ENCODE measurements around the gene TUBB1.
A peak's percentile ranks its signal among the peaks of the same experiment; 100 is the strongest.

Gene TUBB1

GRCh38 chr20:59004763-59005522, 14.3 kb upstream of the TUBB1 start:
- no peak for TF ChIP-seq CTCF (IDR thresholded peaks at IDR 0.05)
- no peaks in the 10 kb centered on the region for H3K9me3 ChIP-seq (ENCODE audit: control insufficient read depth, low read length)
- H3K79me2 ChIP-seq, result peaks cover 12% of the 10 kb centered on the region
- peak overlapping the region; percentile 88 for H3K4me3 ChIP-seq (ENCODE audit: low read depth, low read length)
- H3K27ac ChIP-seq, result no peak overlapping the region
- H3K4me2 ChIP-seq (ENCODE audit: low read length), result peak overlapping the region; percentile 99
- peaks cover 17% of the 10 kb centered on the region for H3K4me1 ChIP-seq
- H3K27me3 ChIP-seq (ENCODE audit: control insufficient read depth, insufficient read depth, low read length), result no peaks in the 10 kb centered on the region
- no peak overlapping the region for H2AFZ ChIP-seq
- H3K9ac ChIP-seq, result no peak overlapping the region
- no peaks in the 10 kb centered on the region for H3K36me3 ChIP-seq (ENCODE audit: control insufficient read depth, insufficient read depth, low read length)

- Histone ChIP-seq H3K4me1 (peaks cover 17% of the 10 kb centered on the region), H3K27me3 (ENCODE audit: control insufficient read depth, insufficient read depth, low read length) (no peaks in the 10 kb centered on the region), H3K4me2 (ENCODE audit: low read length) (peak overlapping the region; percentile 99), H3K27ac (peak overlapping the region; percentile 56), H3K79me2 (peaks cover 12% of the 10 kb centered on the region), H2AFZ (no peak overlapping the region), H3K4me3 (ENCODE audit: low read depth, low read length) (peak overlapping the region; percentile 88), H3K9me3 (ENCODE audit: control insufficient read depth, low read length) (no peaks in the 10 kb centered on the region), H3K9ac (no peak overlapping the region), H3K36me3 (ENCODE audit: control insufficient read depth, insufficient read depth, low read length) (no peaks in the 10 kb centered on the region)
- no peak for TF ChIP-seq CTCF (IDR thresholded peaks at IDR 0.05)
These were observed 13.6 kb upstream of the TUBB1 start for GRCh38 chr20:59005523-59006166.

- Histone ChIP-seq H3K4me3 (ENCODE audit: low read depth, low read length) (peak overlapping the region; percentile 88), H2AFZ (peak overlapping the region; percentile 92), H3K9ac (peak overlapping the region; percentile 78), H3K79me2 (peaks cover 12% of the 10 kb centered on the region), H3K4me1 (peaks cover 17% of the 10 kb centered on the region), H3K4me2 (ENCODE audit: low read length) (peak overlapping the region; percentile 99), H3K27ac (peak overlapping the region; percentile 56), H3K27me3 (ENCODE audit: control insufficient read depth, insufficient read depth, low read length) (no peaks in the 10 kb centered on the region), H3K9me3 (ENCODE audit: control insufficient read depth, low read length) (no peaks in the 10 kb centered on the region), H3K36me3 (ENCODE audit: control insufficient read depth, insufficient read depth, low read length) (no peaks in the 10 kb centered on the region)
- TF ChIP-seq CTCF (IDR thresholded peaks at IDR 0.05), result no peak
These were observed 12.9 kb upstream of the TUBB1 start for GRCh38 chr20:59006167-59006863.

GRCh38 chr20:59006864-59007664, 12.2 kb upstream of the TUBB1 start, which contains the start of gene CTSZ:
TSS of gene CTSZ (minus strand) at chr20:59007254. CDS start at chr20:59007128, 126 bp downstream.
- Histone ChIP-seq H3K4me3 (ENCODE audit: low read depth, low read length) (peak within 1 kb of the TSS; percentile 88), H2AFZ (peak within 1 kb of the TSS; percentile 92), H3K9ac (peak within 1 kb of the TSS; percentile 78), H3K79me2 (peaks cover 12% of the 10 kb centered on the region), H3K27me3 (ENCODE audit: control insufficient read depth, insufficient read depth, low read length) (no peaks in the 10 kb centered on the region), H3K9me3 (ENCODE audit: control insufficient read depth, low read length) (no peaks in the 10 kb centered on the region), H3K4me1 (peaks cover 17% of the 10 kb centered on the region), H3K4me2 (ENCODE audit: low read length) (peak within 1 kb of the TSS; percentile 99), H3K27ac (peak within 1 kb of the TSS; percentile 56), H3K36me3 (ENCODE audit: control insufficient read depth, insufficient read depth, low read length) (no peaks in the 10 kb centered on the region)
- TF ChIP-seq CTCF (IDR thresholded peaks at IDR 0.05), result no peak
